CD4-positive, alpha-beta T cell (primary cell): ENCODE measurements around the gene DIO2. TPM values are rescaled to one million over a fixed set of nuclear protein-coding genes. Genes with fewer than 3 reads are reported as not detected.

ENCODE experiments used
- ATAC-seq: fragments of 200-7000 bp; cut with Tn5 transposase; one replicate; pipeline ENCODE4 v1.10.0; 2022; ENCODE audit warnings: mild to moderate bottlenecking; ENCODE audit not compliant: poor library complexity
- CTCF ChIA-PET: fragments of 350-600 bp; sonication (Branson Sonifier 250); formaldehyde crosslinking; loops from one replicate; lab custom pipeline; 2021; ENCODE audit warnings: antibody characterized with exemption, inconsistent platforms; lab: Charles Lee
- POLR2A ChIA-PET: fragments of 350-600 bp; sonication (Branson Sonifier 250); formaldehyde crosslinking; loops from one replicate; lab custom pipeline; 2021; ENCODE audit warnings: antibody characterized with exemption, inconsistent platforms; lab: Charles Lee
- DNase-seq, 14 experiments: peaks; one replicate each; pipeline ENCODE4 v3.0.0-alpha.2; 2013 to 2020; ENCODE audit warnings: mixed read lengths in 2 of 14
- H3K27ac ChIP-seq, 2 donors: one replicate each; pipeline versions ENCODE4 v1.5.1 to v1.7.0; 2013; ENCODE audit warnings: low read length in 2 of 2, low read depth in 1 of 2, mild to moderate bottlenecking in 1 of 2
- H3K27me3 ChIP-seq, 2 experiments: 1 replicate in 1 of 2; 2 replicates in 1 of 2; pipeline versions ENCODE4 v1.6.1 to v1.7.0; 2013; ENCODE audit warnings: low read length in 2 of 2, control low read depth in 1 of 2, mild to moderate bottlenecking in 1 of 2, moderate library complexity in 1 of 2; ENCODE audit not compliant: insufficient read depth in 2 of 2, control insufficient read depth in 1 of 2
- H3K36me3 ChIP-seq: one replicate; pipeline ENCODE4 v1.6.1; 2013; ENCODE audit warnings: low read length, control low read depth; ENCODE audit not compliant: insufficient read depth
- H3K4me1 ChIP-seq: one replicate; pipeline ENCODE4 v1.6.1; 2013; ENCODE audit warnings: low read length, control low read depth; ENCODE audit not compliant: insufficient read depth
- H3K4me3 ChIP-seq: one replicate; pipeline ENCODE4 v1.5.1; 2013; ENCODE audit warnings: mild to moderate bottlenecking, low read length, moderate library complexity
- H3K9me3 ChIP-seq, 2 experiments: 1 replicate in 1 of 2; 2 replicates in 1 of 2; pipeline versions ENCODE4 v1.6.1 to v1.7.0; 2013; ENCODE audit warnings: low read length in 2 of 2, mild to moderate bottlenecking in 2 of 2, control low read depth in 1 of 2, moderate library complexity in 1 of 2; ENCODE audit not compliant: control insufficient read depth in 1 of 2, insufficient read depth in 1 of 2
- H3K27ac Mint-ChIP-seq: one replicate; pipeline ENCODE4 v1.8.0; 2020; ENCODE audit warnings: mixed read lengths
- H3K27me3 Mint-ChIP-seq: one replicate; pipeline ENCODE4 v1.8.0; 2021; ENCODE audit warnings: mixed read lengths
- H3K36me3 Mint-ChIP-seq: one replicate; pipeline ENCODE4 v1.8.0; 2021; ENCODE audit warnings: low read depth, mixed read lengths
- H3K4me1 Mint-ChIP-seq: one replicate; pipeline ENCODE4 v1.8.0; 2021; ENCODE audit warnings: low read depth, mixed read lengths
- H3K4me3 Mint-ChIP-seq: one replicate; pipeline ENCODE4 v1.8.0; 2020; ENCODE audit warnings: mild to moderate bottlenecking, mixed read lengths
- H3K9me3 Mint-ChIP-seq: one replicate; pipeline ENCODE4 v1.8.0; 2020; ENCODE audit warnings: mixed read lengths
- CTCF ChIP-seq: fragments of 200-600 bp; IDR thresholded peaks from one replicate; pipeline ENCODE4 v1.8.0; 2022; ENCODE audit warnings: antibody characterized with exemption, mild to moderate bottlenecking
- intact Hi-C, 2 experiments: fragments of 100-400 bp; cut with DNase I in 1 of 2; cut with micrococcal nuclease in 1 of 2; formaldehyde crosslinking; loops; one replicate each; pipeline versions ENCODE4 v1.15.1 to v1.9.0; 2023 to 2025; cut with DNase I, micrococcal nuclease
- total RNA-seq, 174 experiments: library from RNA in 2 of 174; stranded (reverse) in 2 of 174; gene quantifications; one replicate each; pipeline ENCODE4 v1.2.3 and lab custom pipeline; 2021 to 2026

Gene DIO2
- total RNA-seq, 2 experiments from 2014 or later, result not detected

- no peaks in the 10 kb centered on the region for H3K4me1 ChIP-seq
- H3K27ac ChIP-seq, result no peak overlapping the region
- ChIA-PET POLR2A (no interaction called here), CTCF (no interaction called here)
- intact Hi-C loops, result no loop called here
- no peaks in the 10 kb centered on the region for H3K27me3 Mint-ChIP-seq
- H3K9me3 Mint-ChIP-seq, result peaks cover 5% of the 10 kb centered on the region
- no peak for TF ChIP-seq CTCF
- no peak overlapping the region for H3K4me3 ChIP-seq
- no peaks in the 10 kb centered on the region for H3K4me1 Mint-ChIP-seq
- no peaks in the 10 kb centered on the region for H3K27me3 ChIP-seq
- no peaks in the 10 kb centered on the region for H3K36me3 ChIP-seq
- no peaks in the 10 kb centered on the region for H3K9me3 ChIP-seq
- no peaks in the 10 kb centered on the region for H3K36me3 Mint-ChIP-seq
- DNase-seq, result no peak
- no peak overlapping the region for H3K4me3 Mint-ChIP-seq
- no peak overlapping the region for H3K27ac Mint-ChIP-seq
- ATAC-seq, result no peak
Measured at GRCh38 chr14:80176893-80177292, 34.4 kb downstream of the DIO2 start.

DNA sequence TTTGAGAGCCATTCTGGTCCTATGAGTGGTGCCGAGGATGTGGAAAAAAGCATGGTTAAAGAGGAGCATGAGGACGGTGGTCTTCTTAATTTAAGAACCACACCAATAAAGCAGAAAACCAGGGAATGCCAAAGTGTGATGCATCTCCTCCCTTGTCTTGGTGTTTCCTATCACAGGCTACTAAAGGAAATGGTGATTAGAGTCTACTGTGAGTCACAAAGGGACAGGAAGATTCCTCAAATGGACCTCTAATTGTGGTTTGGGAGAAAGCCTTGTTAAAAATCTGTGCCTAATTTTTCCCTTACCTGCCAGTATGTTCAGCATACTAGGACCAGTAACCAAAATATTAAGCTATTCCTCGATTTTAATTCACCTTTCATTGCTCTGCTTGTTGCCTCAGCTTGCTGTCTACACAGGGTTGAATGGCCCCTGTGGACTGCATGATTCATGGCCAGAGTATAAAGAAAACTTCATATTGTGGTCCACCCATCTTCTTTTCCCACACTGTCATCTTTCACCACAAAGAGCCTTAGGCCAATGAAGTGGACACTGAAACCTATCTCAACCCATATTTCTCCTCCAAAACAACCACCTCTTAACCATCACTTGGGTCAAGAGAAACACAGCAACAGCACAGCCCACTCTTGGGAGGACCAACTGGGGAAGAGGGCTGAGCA lies 38.8 kb downstream of the DIO2 start:
- Mint-ChIP-seq H3K4me1 (no peaks in the 10 kb centered on the region), H3K36me3 (no peaks in the 10 kb centered on the region), H3K9me3 (peaks cover 5% of the 10 kb centered on the region), H3K27me3 (no peaks in the 10 kb centered on the region), H3K4me3 (no peak overlapping the region), H3K27ac (no peak overlapping the region)
- H3K9me3 ChIP-seq, result no peaks in the 10 kb centered on the region
- no peaks in the 10 kb centered on the region for H3K36me3 ChIP-seq
- no peak for ATAC-seq
- no peak for TF ChIP-seq CTCF
- H3K4me3 ChIP-seq, result no peak overlapping the region
- no peak for DNase-seq
- no peaks in the 10 kb centered on the region for H3K27me3 ChIP-seq
- ChIA-PET POLR2A (no interaction called here), CTCF (no interaction called here)
- intact Hi-C loops, result no loop called here
- no peak overlapping the region for H3K27ac ChIP-seq
- no peaks in the 10 kb centered on the region for H3K4me1 ChIP-seq

DNA sequence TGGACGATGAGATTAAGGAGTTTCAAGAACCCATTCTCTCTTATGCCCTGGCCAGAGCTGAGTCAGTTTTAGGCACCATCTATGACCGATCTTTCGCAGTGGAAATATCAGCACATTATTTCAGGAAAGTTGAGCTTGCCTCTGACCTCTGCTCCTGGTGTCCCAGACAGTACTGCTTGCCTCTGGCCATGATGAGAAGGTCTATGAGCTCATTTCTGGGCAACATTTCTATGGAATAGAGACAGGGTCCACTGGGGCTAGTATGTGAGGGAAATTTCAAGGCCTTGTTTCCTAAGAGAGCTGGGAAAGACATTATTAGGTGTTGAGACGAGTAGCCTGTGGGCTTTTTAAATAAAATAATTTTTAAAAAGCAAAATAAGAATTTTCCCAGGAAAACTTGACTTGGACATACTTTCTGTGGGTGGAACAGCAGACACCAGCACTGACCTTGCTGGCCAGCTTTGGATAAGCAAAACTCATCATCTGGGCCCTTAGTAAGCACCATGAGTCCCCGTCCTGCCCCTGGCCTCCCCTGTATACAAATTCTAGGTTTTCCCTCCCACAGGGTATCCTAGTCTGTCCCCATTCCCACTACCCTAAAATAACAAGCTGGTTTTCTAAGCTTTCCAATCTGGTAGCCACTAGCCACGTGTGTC lies 43.4 kb downstream of the DIO2 start:
- DNase-seq, result no peak
- Histone ChIP-seq H3K9me3 (no peaks in the 10 kb centered on the region), H3K4me3 (no peak overlapping the region), H3K27ac (no peak overlapping the region), H3K27me3 (no peaks in the 10 kb centered on the region), H3K4me1 (no peaks in the 10 kb centered on the region), H3K36me3 (no peaks in the 10 kb centered on the region)
- no peaks in the 10 kb centered on the region for H3K9me3 Mint-ChIP-seq
- intact Hi-C loops, result no loop called here
- POLR2A ChIA-PET, result no interaction called here
- no peak overlapping the region for H3K27ac Mint-ChIP-seq
- H3K27me3 Mint-ChIP-seq, result no peaks in the 10 kb centered on the region
- no peak for ATAC-seq
- no peaks in the 10 kb centered on the region for H3K4me1 Mint-ChIP-seq
- H3K36me3 Mint-ChIP-seq, result no peaks in the 10 kb centered on the region
- TF ChIP-seq CTCF, result no peak
- CTCF ChIA-PET, result no interaction called here
- H3K4me3 Mint-ChIP-seq, result no peak overlapping the region
